ENCODE data around the gene DENND6A.

Gene DENND6A

GRCh38 chr3:57731311-57731710, 38.4 kb upstream of the DENND6A start:
- ChIA-PET POLR2A (no interaction called here), CTCF (no interaction called here)
- 100% methylated on average over 1 of the region's 1 CpG for WGBS (ENCODE audit: insufficient coverage)

GRCh38 chr3:57730682-57731081, 37.8 kb upstream of the DENND6A start:
- Histone ChIP-seq H3K4me1 (ENCODE audit: control extremely low read depth in 1 of 4, control insufficient read depth in 4 of 4, insufficient read depth in 4 of 4, low read length in 3 of 4) (peaks cover 0 to 4% (median 0%) of the 10 kb centered on the region in 4 experiments), H3K27ac (ENCODE audit: insufficient read depth in 1 of 2, low read depth in 1 of 2, low read length in 2 of 2, poor library complexity in 1 of 2, severe bottlenecking in 2 of 2) (no peak overlapping the region), H3K4me3 (ENCODE audit: control insufficient read depth in 1 of 7, extremely low read depth in 1 of 7, insufficient read depth in 4 of 7, low read depth in 2 of 7, low read length in 6 of 7) (no peak overlapping the region), H3K36me3 (ENCODE audit: control insufficient read depth in 4 of 4, insufficient read depth in 4 of 4, low read length in 3 of 4) (no peaks in the 10 kb centered on the region), H3K9me3 (ENCODE audit: control extremely low read depth in 1 of 5, control insufficient read depth in 4 of 5, insufficient read depth in 2 of 5, low read depth in 1 of 5, low read length in 4 of 5) (no peaks in the 10 kb centered on the region), H3K27me3 (replicated peaks in 2 of 5; ENCODE audit: control insufficient read depth in 4 of 5, insufficient read depth in 5 of 5, low read length in 4 of 5) (no peaks in the 10 kb centered on the region)
- ChIA-PET POLR2A (no interaction called here), CTCF (no interaction called here)
- DNase-seq = no peak
- WGBS (ENCODE audit: insufficient coverage) = no CpG with 5 or more reads among the region's 3 CpGs

More at GRCh38 chr3:57731311-57731710, 38.4 kb upstream of the DENND6A start:
- no peaks in the 10 kb centered on the region for H3K36me3 ChIP-seq (ENCODE audit: control insufficient read depth in 4 of 4, insufficient read depth in 4 of 4, low read length in 3 of 4)
- H3K4me1 ChIP-seq (ENCODE audit: control extremely low read depth in 1 of 4, control insufficient read depth in 4 of 4, insufficient read depth in 4 of 4, low read length in 3 of 4) = peaks cover 0 to 4% (median 0%) of the 10 kb centered on the region in 4 experiments
- no peaks in the 10 kb centered on the region for H3K9me3 ChIP-seq (ENCODE audit: control extremely low read depth in 1 of 5, control insufficient read depth in 4 of 5, insufficient read depth in 2 of 5, low read depth in 1 of 5, low read length in 4 of 5)
- no peaks in the 10 kb centered on the region for H3K27me3 ChIP-seq (replicated peaks in 2 of 5; ENCODE audit: control insufficient read depth in 4 of 5, insufficient read depth in 5 of 5, low read length in 4 of 5)
- H3K27ac ChIP-seq (ENCODE audit: insufficient read depth in 1 of 2, low read depth in 1 of 2, low read length in 2 of 2, poor library complexity in 1 of 2, severe bottlenecking in 2 of 2) = no peak overlapping the region
- H3K4me3 ChIP-seq (ENCODE audit: control insufficient read depth in 1 of 7, extremely low read depth in 1 of 7, insufficient read depth in 4 of 7, low read depth in 2 of 7, low read length in 6 of 7) = no peak overlapping the region
- DNase-seq = no peak

DNA sequence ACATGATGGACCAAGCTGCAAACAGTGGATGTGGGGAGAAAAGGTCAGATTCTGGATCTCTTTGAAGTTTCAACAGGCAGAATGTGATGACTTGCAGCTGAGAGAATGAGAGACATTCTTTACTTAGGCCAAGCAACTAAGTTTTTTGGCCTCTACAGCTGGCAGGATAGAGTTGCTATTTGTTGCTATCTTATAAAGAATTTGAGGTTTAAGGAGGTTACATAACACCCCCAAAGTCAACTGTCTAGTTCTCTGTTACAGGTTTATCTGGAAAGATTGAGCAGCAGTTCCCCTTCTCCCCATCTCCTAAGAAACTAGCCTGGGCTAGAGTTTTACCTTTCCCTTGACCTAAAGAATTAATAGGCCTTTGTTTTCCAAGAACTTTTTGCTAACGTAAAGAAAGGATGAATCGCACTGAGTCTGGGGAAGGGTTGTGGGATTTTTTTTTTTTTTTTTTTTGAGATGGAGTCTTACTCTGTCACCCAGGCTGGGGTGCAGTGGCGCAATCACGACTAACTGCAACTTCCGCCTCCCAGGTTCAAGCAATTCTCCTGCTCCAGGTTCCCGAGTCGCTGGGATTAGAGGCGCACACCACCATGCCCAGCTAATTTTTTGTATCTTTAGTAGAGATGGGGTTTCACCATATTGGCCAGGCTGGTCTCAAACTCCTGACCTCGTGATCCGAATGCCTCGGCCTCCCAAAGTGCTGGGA, 36.6 kb upstream of the DENND6A start:
- POLR2A ChIA-PET = no interaction called here
- peak in 2 of 3 donors; percentile 17 to 44 for DNase-seq
- WGBS (ENCODE audit: insufficient coverage) = 100% methylated on average over 4 of the region's 11 CpGs

GRCh38 chr3:57727106-57727505, 34.2 kb upstream of the DENND6A start:
- no peak overlapping the region for H3K27ac ChIP-seq (ENCODE audit: insufficient read depth in 1 of 2, low read depth in 1 of 2, low read length in 2 of 2, poor library complexity in 1 of 2, severe bottlenecking in 2 of 2)
- no peaks in the 10 kb centered on the region for H3K27me3 ChIP-seq (replicated peaks in 2 of 5; ENCODE audit: control insufficient read depth in 4 of 5, insufficient read depth in 5 of 5, low read length in 4 of 5)
- DNase-seq = no peak
- no peak overlapping the region for H3K4me3 ChIP-seq (ENCODE audit: control insufficient read depth in 1 of 7, extremely low read depth in 1 of 7, insufficient read depth in 4 of 7, low read depth in 2 of 7, low read length in 6 of 7)
- ChIA-PET CTCF (interaction anchor here (0.6 to 1.8 kb wide), 3 partner anchors 47 to 596 kb away, joined by 3 read pairs; no protein-coding TSS in a partner anchor), POLR2A (no interaction called here)
- no peaks in the 10 kb centered on the region for H3K9me3 ChIP-seq (ENCODE audit: control extremely low read depth in 1 of 5, control insufficient read depth in 4 of 5, insufficient read depth in 2 of 5, low read depth in 1 of 5, low read length in 4 of 5)
- WGBS (ENCODE audit: insufficient coverage) = 100% methylated on average over 3 of the region's 5 CpGs
- no peaks in the 10 kb centered on the region for H3K36me3 ChIP-seq (ENCODE audit: control insufficient read depth in 4 of 4, insufficient read depth in 4 of 4, low read length in 3 of 4)
- H3K4me1 ChIP-seq (ENCODE audit: control extremely low read depth in 1 of 4, control insufficient read depth in 4 of 4, insufficient read depth in 4 of 4, low read length in 3 of 4) = peaks cover 0 to 4% (median 0%) of the 10 kb centered on the region in 4 experiments

More for the DNA sequence above, 36.6 kb upstream of the DENND6A start:
- Histone ChIP-seq H3K27ac (ENCODE audit: insufficient read depth in 1 of 2, low read depth in 1 of 2, low read length in 2 of 2, poor library complexity in 1 of 2, severe bottlenecking in 2 of 2) (no peak overlapping the region), H3K9me3 (ENCODE audit: control extremely low read depth in 1 of 5, control insufficient read depth in 4 of 5, insufficient read depth in 2 of 5, low read depth in 1 of 5, low read length in 4 of 5) (no peaks in the 10 kb centered on the region), H3K4me3 (ENCODE audit: control insufficient read depth in 1 of 7, extremely low read depth in 1 of 7, insufficient read depth in 4 of 7, low read depth in 2 of 7, low read length in 6 of 7) (no peak overlapping the region), H3K36me3 (ENCODE audit: control insufficient read depth in 4 of 4, insufficient read depth in 4 of 4, low read length in 3 of 4) (no peaks in the 10 kb centered on the region), H3K4me1 (ENCODE audit: control extremely low read depth in 1 of 4, control insufficient read depth in 4 of 4, insufficient read depth in 4 of 4, low read length in 3 of 4) (peaks cover 0 to 4% (median 0%) of the 10 kb centered on the region in 4 experiments), H3K27me3 (replicated peaks in 2 of 5; ENCODE audit: control insufficient read depth in 4 of 5, insufficient read depth in 5 of 5, low read length in 4 of 5) (no peaks in the 10 kb centered on the region)
- CTCF ChIA-PET = interaction anchor here (0.7 to 1.3 kb wide), 2 partner anchors 8 to 40 kb away, joined by 3 to 4 read pairs; no protein-coding TSS in a partner anchor

DNA sequence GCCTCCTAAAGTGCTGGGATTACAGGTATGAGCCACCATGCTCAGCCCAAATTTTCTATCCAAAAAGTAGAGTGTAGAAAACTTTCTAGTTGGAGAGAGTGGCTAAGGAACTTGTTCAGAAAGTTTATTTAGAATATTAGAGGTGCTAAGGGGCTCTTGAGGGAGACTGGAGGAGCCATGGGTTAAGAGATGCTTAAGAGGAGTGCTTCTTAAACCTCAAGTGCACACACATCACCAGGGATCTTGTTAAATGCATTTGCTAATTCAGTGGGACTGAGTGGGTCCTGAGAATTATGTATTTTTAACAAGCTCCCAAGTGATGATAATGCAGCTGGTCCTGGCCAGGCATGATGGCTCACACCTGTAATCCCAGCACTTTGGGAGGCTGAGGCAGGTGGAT, 33.5 kb upstream of the DENND6A start:
- no peaks in the 10 kb centered on the region for H3K27me3 ChIP-seq (replicated peaks in 2 of 5; ENCODE audit: control insufficient read depth in 4 of 5, insufficient read depth in 5 of 5, low read length in 4 of 5)
- ChIA-PET POLR2A (no interaction called here), CTCF (interaction anchor here (1.8 kb wide), 1 partner anchor 85 kb away, joined by 3 read pairs; no protein-coding TSS in a partner anchor)
- DNase-seq = no peak
- no peaks in the 10 kb centered on the region for H3K36me3 ChIP-seq (ENCODE audit: control insufficient read depth in 4 of 4, insufficient read depth in 4 of 4, low read length in 3 of 4)
- no peak overlapping the region for H3K27ac ChIP-seq (ENCODE audit: insufficient read depth in 1 of 2, low read depth in 1 of 2, low read length in 2 of 2, poor library complexity in 1 of 2, severe bottlenecking in 2 of 2)
- no peak overlapping the region for H3K4me3 ChIP-seq (ENCODE audit: control insufficient read depth in 1 of 7, extremely low read depth in 1 of 7, insufficient read depth in 4 of 7, low read depth in 2 of 7, low read length in 6 of 7)
- no peaks in the 10 kb centered on the region for H3K9me3 ChIP-seq (ENCODE audit: control extremely low read depth in 1 of 5, control insufficient read depth in 4 of 5, insufficient read depth in 2 of 5, low read depth in 1 of 5, low read length in 4 of 5)
- H3K4me1 ChIP-seq (ENCODE audit: control extremely low read depth in 1 of 4, control insufficient read depth in 4 of 4, insufficient read depth in 4 of 4, low read length in 3 of 4) = peaks cover 0 to 4% (median 0%) of the 10 kb centered on the region in 4 experiments

- Histone ChIP-seq H3K4me3 (ENCODE audit: control insufficient read depth in 1 of 7, extremely low read depth in 1 of 7, insufficient read depth in 4 of 7, low read depth in 2 of 7, low read length in 6 of 7) (no peak overlapping the region), H3K4me1 (ENCODE audit: control extremely low read depth in 1 of 4, control insufficient read depth in 4 of 4, insufficient read depth in 4 of 4, low read length in 3 of 4) (no peaks in the 10 kb centered on the region), H3K9me3 (ENCODE audit: control extremely low read depth in 1 of 5, control insufficient read depth in 4 of 5, insufficient read depth in 2 of 5, low read depth in 1 of 5, low read length in 4 of 5) (no peaks in the 10 kb centered on the region), H3K36me3 (ENCODE audit: control insufficient read depth in 4 of 4, insufficient read depth in 4 of 4, low read length in 3 of 4) (no peaks in the 10 kb centered on the region), H3K27me3 (replicated peaks in 2 of 5; ENCODE audit: control insufficient read depth in 4 of 5, insufficient read depth in 5 of 5, low read length in 4 of 5) (no peaks in the 10 kb centered on the region), H3K27ac (ENCODE audit: insufficient read depth in 1 of 2, low read depth in 1 of 2, low read length in 2 of 2, poor library complexity in 1 of 2, severe bottlenecking in 2 of 2) (no peak overlapping the region)
- no peak for DNase-seq
- WGBS (ENCODE audit: insufficient coverage) = no CpG with 5 or more reads among the region's 1 CpG
- CTCF ChIA-PET = no interaction called here
- POLR2A ChIA-PET = no interaction called here
Measured at GRCh38 chr3:57718118-57718517, 25.2 kb upstream of the DENND6A start.

DNA sequence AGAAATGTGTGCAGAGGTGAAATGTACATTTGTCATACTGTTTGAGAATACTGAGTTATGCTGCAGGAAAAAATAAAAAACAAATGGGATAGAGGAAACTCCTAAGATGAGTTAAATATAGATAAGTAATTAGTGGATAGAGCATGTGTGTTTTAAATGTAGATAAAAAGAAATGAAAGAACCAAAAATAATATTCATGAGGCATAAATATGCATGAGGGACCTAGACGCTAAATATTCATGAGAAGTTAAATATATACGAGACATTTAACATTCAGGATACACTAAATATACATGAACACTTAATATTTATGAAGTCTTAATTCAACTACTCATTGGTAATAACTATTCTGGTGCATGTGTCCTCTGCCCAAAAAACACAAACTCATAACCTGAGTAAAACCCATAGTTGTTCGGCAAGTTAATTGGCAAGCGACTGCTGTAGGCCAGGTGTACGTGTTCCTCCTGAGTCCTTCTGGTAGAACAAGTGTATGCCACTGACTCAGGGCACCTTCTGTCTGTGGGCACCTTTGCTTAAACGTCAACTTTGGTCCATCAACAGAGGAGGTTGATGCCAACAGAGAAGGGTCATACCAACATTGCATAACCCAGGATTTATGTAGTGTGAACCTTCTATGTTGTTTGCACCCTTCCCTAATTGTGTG, 24.5 kb upstream of the DENND6A start:
- no peak for DNase-seq
- Histone ChIP-seq H3K9me3 (ENCODE audit: control extremely low read depth in 1 of 5, control insufficient read depth in 4 of 5, insufficient read depth in 2 of 5, low read depth in 1 of 5, low read length in 4 of 5) (no peaks in the 10 kb centered on the region), H3K36me3 (ENCODE audit: control insufficient read depth in 4 of 4, insufficient read depth in 4 of 4, low read length in 3 of 4) (no peaks in the 10 kb centered on the region), H3K4me3 (ENCODE audit: control insufficient read depth in 1 of 7, extremely low read depth in 1 of 7, insufficient read depth in 4 of 7, low read depth in 2 of 7, low read length in 6 of 7) (no peak overlapping the region), H3K27me3 (replicated peaks in 2 of 5; ENCODE audit: control insufficient read depth in 4 of 5, insufficient read depth in 5 of 5, low read length in 4 of 5) (no peaks in the 10 kb centered on the region), H3K4me1 (ENCODE audit: control extremely low read depth in 1 of 4, control insufficient read depth in 4 of 4, insufficient read depth in 4 of 4, low read length in 3 of 4) (no peaks in the 10 kb centered on the region), H3K27ac (ENCODE audit: insufficient read depth in 1 of 2, low read depth in 1 of 2, low read length in 2 of 2, poor library complexity in 1 of 2, severe bottlenecking in 2 of 2) (no peak overlapping the region)
- 100% methylated on average over 2 of the region's 6 CpGs for WGBS (ENCODE audit: insufficient coverage)
- CTCF ChIA-PET = interaction anchor here (1.2 kb wide), 1 partner anchor 119 kb away, joined by 4 read pairs; no protein-coding TSS in a partner anchor
- POLR2A ChIA-PET = no interaction called here
